ENCODE results near the gene NPC1.
"Not testable (repeated sequence)": the region's sequence is repeated elsewhere in the genome, so short reads cannot be mapped to it uniquely, and the experiment has no call there.

Gene NPC1

GRCh38 chr18:23560186-23560585, 26.1 kb downstream of the NPC1 start:
- peaks cover 58% of the 10 kb centered on the region for H3K36me3 Mint-ChIP-seq
- no peaks in the 10 kb centered on the region for H3K27me3 Mint-ChIP-seq
- no peak overlapping the region for H3K27ac Mint-ChIP-seq
- no peak for DNase-seq
- H3K9me3 Mint-ChIP-seq = no peaks in the 10 kb centered on the region
- H3K4me1 Mint-ChIP-seq = peaks cover 10% of the 10 kb centered on the region
- CTCF ChIA-PET = no interaction called here
- no peak overlapping the region for H3K4me3 Mint-ChIP-seq

GRCh38 chr18:23557511-23557910, 28.8 kb downstream of the NPC1 start:
- H3K27me3 Mint-ChIP-seq, H3K27ac Mint-ChIP-seq, H3K4me1 Mint-ChIP-seq, DNase-seq, H3K4me3 Mint-ChIP-seq, H3K9me3 Mint-ChIP-seq, CTCF ChIA-PET: not testable (repeated sequence)
- peaks cover 66% of the 10 kb centered on the region for H3K36me3 Mint-ChIP-seq

GRCh38 chr18:23556145-23556780, 30.0 kb downstream of the NPC1 start:
- Mint-ChIP-seq H3K27me3 (no peaks in the 10 kb centered on the region), H3K36me3 (peaks cover 72% of the 10 kb centered on the region), H3K27ac (no peak overlapping the region), H3K9me3 (no peaks in the 10 kb centered on the region), H3K4me3 (no peak overlapping the region), H3K4me1 (peaks cover 5% of the 10 kb centered on the region)
- no peak for DNase-seq
- CTCF ChIA-PET = interaction anchor here (1.3 kb wide), 1 partner anchor 9 kb away, joined by 3 read pairs; no protein-coding TSS in a partner anchor

- H3K27ac Mint-ChIP-seq = no peak overlapping the region
- H3K36me3 Mint-ChIP-seq = peaks cover 68% of the 10 kb centered on the region
- DNase-seq = no peak
- no peaks in the 10 kb centered on the region for H3K9me3 Mint-ChIP-seq
- H3K4me3 Mint-ChIP-seq = no peak overlapping the region
- H3K27me3 Mint-ChIP-seq = no peaks in the 10 kb centered on the region
- peaks cover 5% of the 10 kb centered on the region for H3K4me1 Mint-ChIP-seq
- CTCF ChIA-PET = interaction anchor here (1.3 kb wide), 1 partner anchor 38 kb away, joined by 5 read pairs; no protein-coding TSS in a partner anchor
Observed at GRCh38 chr18:23553887-23554286, 32.4 kb downstream of the NPC1 start.

GRCh38 chr18:23552505-23552904, 33.8 kb downstream of the NPC1 start:
- Mint-ChIP-seq H3K9me3 (no peaks in the 10 kb centered on the region), H3K27ac (no peak overlapping the region), H3K4me3 (no peak overlapping the region), H3K4me1 (peaks cover 5% of the 10 kb centered on the region), H3K27me3 (no peaks in the 10 kb centered on the region), H3K36me3 (peaks cover 60% of the 10 kb centered on the region)
- no peak for DNase-seq
- CTCF ChIA-PET = interaction anchor here (1.3 kb wide), 1 partner anchor 36 kb away, joined by 5 read pairs; no protein-coding TSS in a partner anchor

- Mint-ChIP-seq H3K27ac (peak overlapping the region; percentile 19), H3K9me3 (no peaks in the 10 kb centered on the region), H3K36me3 (peaks cover 58% of the 10 kb centered on the region), H3K4me3 (no peak overlapping the region), H3K27me3 (no peaks in the 10 kb centered on the region), H3K4me1 (peaks cover 5% of the 10 kb centered on the region)
- no peak for DNase-seq
- CTCF ChIA-PET = no interaction called here
Observed at GRCh38 chr18:23551978-23552377, 34.3 kb downstream of the NPC1 start.

- CTCF ChIA-PET = interaction anchor here (0.5 kb wide), 1 partner anchor 260 kb away, joined by 3 read pairs; no protein-coding TSS in a partner anchor
- Mint-ChIP-seq H3K4me3 (no peak overlapping the region), H3K4me1 (peaks cover 8% of the 10 kb centered on the region), H3K27ac (no peak overlapping the region), H3K27me3 (no peaks in the 10 kb centered on the region), H3K9me3 (no peaks in the 10 kb centered on the region), H3K36me3 (peaks cover 56% of the 10 kb centered on the region)
- DNase-seq = no peak
Observed at GRCh38 chr18:23550898-23551297, 35.4 kb downstream of the NPC1 start.

- CTCF ChIA-PET = no interaction called here
Observed at GRCh38 chr18:23548719-23549118, 37.6 kb downstream of the NPC1 start.

GRCh38 chr18:23548275-23548674, 38.0 kb downstream of the NPC1 start:
- Mint-ChIP-seq H3K27ac (no peak overlapping the region), H3K4me1 (peaks cover 5% of the 10 kb centered on the region), H3K27me3 (no peaks in the 10 kb centered on the region), H3K4me3 (no peak overlapping the region), H3K36me3 (peaks cover 55% of the 10 kb centered on the region), H3K9me3 (no peaks in the 10 kb centered on the region)
- no peak for DNase-seq
- CTCF ChIA-PET = interaction anchor here (1.1 kb wide), 1 partner anchor 8 kb away, joined by 3 read pairs; no protein-coding TSS in a partner anchor

More at GRCh38 chr18:23548719-23549118, 37.6 kb downstream of the NPC1 start:
- H3K36me3 Mint-ChIP-seq = peaks cover 52% of the 10 kb centered on the region
- H3K9me3 Mint-ChIP-seq = no peaks in the 10 kb centered on the region
- no peak for DNase-seq
- H3K27ac Mint-ChIP-seq = no peak overlapping the region
- H3K27me3 Mint-ChIP-seq = no peaks in the 10 kb centered on the region
- H3K4me1 Mint-ChIP-seq = peaks cover 3% of the 10 kb centered on the region
- H3K4me3 Mint-ChIP-seq = no peak overlapping the region

GRCh38 chr18:23547846-23548245, 38.5 kb downstream of the NPC1 start:
- Mint-ChIP-seq H3K9me3 (no peaks in the 10 kb centered on the region), H3K27ac (no peak overlapping the region), H3K4me1 (peaks cover 5% of the 10 kb centered on the region), H3K27me3 (no peaks in the 10 kb centered on the region), H3K4me3 (no peak overlapping the region), H3K36me3 (peaks cover 54% of the 10 kb centered on the region)
- no peak for DNase-seq
- CTCF ChIA-PET = interaction anchor here (1.1 kb wide), 1 partner anchor 9 kb away, joined by 3 read pairs; no protein-coding TSS in a partner anchor

GRCh38 chr18:23547306-23547705, 39.0 kb downstream of the NPC1 start:
- H3K36me3 Mint-ChIP-seq = peaks cover 54% of the 10 kb centered on the region
- no peak for DNase-seq
- no peaks in the 10 kb centered on the region for H3K9me3 Mint-ChIP-seq
- H3K4me1 Mint-ChIP-seq = peaks cover 10% of the 10 kb centered on the region
- CTCF ChIA-PET = interaction anchor here (1.1 kb wide), 1 partner anchor 9 kb away, joined by 3 read pairs; no protein-coding TSS in a partner anchor
- no peak overlapping the region for H3K4me3 Mint-ChIP-seq
- no peak overlapping the region for H3K27ac Mint-ChIP-seq
- H3K27me3 Mint-ChIP-seq = no peaks in the 10 kb centered on the region

GRCh38 chr18:23545247-23545789, 41.0 kb downstream of the NPC1 start:
- H3K9me3 Mint-ChIP-seq = no peaks in the 10 kb centered on the region
- no peak overlapping the region for H3K27ac Mint-ChIP-seq

GRCh38 chr18:23542461-23542860, 43.8 kb downstream of the NPC1 start:
- CTCF ChIA-PET = no interaction called here
- peaks cover 49% of the 10 kb centered on the region for H3K4me1 Mint-ChIP-seq
- no peaks in the 10 kb centered on the region for H3K27me3 Mint-ChIP-seq
- peaks cover 67% of the 10 kb centered on the region for H3K36me3 Mint-ChIP-seq
- no peaks in the 10 kb centered on the region for H3K9me3 Mint-ChIP-seq
- no peak overlapping the region for H3K27ac Mint-ChIP-seq
- H3K4me3 Mint-ChIP-seq = no peak overlapping the region
- DNase-seq = no peak

More at GRCh38 chr18:23545247-23545789, 41.0 kb downstream of the NPC1 start:
- CTCF ChIA-PET = interaction anchor here (0.9 to 1.2 kb wide), 2 partner anchors 40 to 47 kb away, joined by 3 read pairs; no protein-coding TSS in a partner anchor
- Mint-ChIP-seq H3K4me1 (peaks cover 30% of the 10 kb centered on the region), H3K27me3 (no peaks in the 10 kb centered on the region), H3K36me3 (peaks cover 47% of the 10 kb centered on the region), H3K4me3 (no peak overlapping the region)
- DNase-seq = no peak

- Mint-ChIP-seq H3K27ac (peak overlapping the region; percentile 90), H3K9me3 (no peaks in the 10 kb centered on the region), H3K27me3 (no peaks in the 10 kb centered on the region), H3K4me1 (peaks cover 49% of the 10 kb centered on the region), H3K4me3 (peak overlapping the region; percentile 57), H3K36me3 (peaks cover 68% of the 10 kb centered on the region)
- no peak for DNase-seq
- CTCF ChIA-PET = interaction anchor here (0.9 to 2.5 kb wide), 4 partner anchors 22 to 46 kb away, joined by 3 to 13 read pairs (median 6); no protein-coding TSS in a partner anchor
Observed at GRCh38 chr18:23541349-23542093, 44.8 kb downstream of the NPC1 start.

All from activated naive CD4-positive, alpha-beta T cell treated with anti-CD3 and anti-CD28 coated beads, Interleukin-2, amount 10 ng/mL, durations not matched to agents 7 days and 5 days (primary cell).